Mesodermal cell (in vitro differentiated cells): ENCODE results near the gene KRT5.

Source experiments
- H3K27ac ChIP-seq: 2 replicates; pipeline ENCODE4 v1.7.0; 2013; ENCODE audit warnings: mild to moderate bottlenecking, low read depth, low read length, moderate library complexity; ENCODE audit not compliant: severe bottlenecking
- H3K36me3 ChIP-seq: 2 replicates; pipeline ENCODE4 v1.7.1; 2013; ENCODE audit warnings: mild to moderate bottlenecking, low read length, moderate library complexity; ENCODE audit not compliant: control insufficient read depth, insufficient read depth
- H3K4me1 ChIP-seq: one replicate; pipeline ENCODE4 v1.7.1; 2013; ENCODE audit warnings: mild to moderate bottlenecking, low read length; ENCODE audit not compliant: insufficient read depth, control insufficient read depth, poor library complexity, severe bottlenecking
- H3K4me3 ChIP-seq: 2 replicates; pipeline ENCODE4 v1.7.0; 2013; ENCODE audit warnings: low read length, control low read depth, mild to moderate bottlenecking; ENCODE audit not compliant: insufficient read depth, poor library complexity, severe bottlenecking; ENCODE audit errors: extremely low read depth
- H3K9me3 ChIP-seq: 2 replicates; pipeline ENCODE4 v1.7.1; 2013; ENCODE audit warnings: mild to moderate bottlenecking, low read length, moderate library complexity; ENCODE audit not compliant: control insufficient read depth
- WGBS, 2 experiments: methylation state at CpG; one replicate each; pipeline ENCODE4 v1.1.5; 2013; ENCODE audit warnings: missing lambda C conversion rate in 2 of 2; ENCODE audit not compliant: insufficient coverage in 2 of 2; 5-methylcytosine and 5-hydroxymethylcytosine counted together

The KRT5 gene

DNA sequence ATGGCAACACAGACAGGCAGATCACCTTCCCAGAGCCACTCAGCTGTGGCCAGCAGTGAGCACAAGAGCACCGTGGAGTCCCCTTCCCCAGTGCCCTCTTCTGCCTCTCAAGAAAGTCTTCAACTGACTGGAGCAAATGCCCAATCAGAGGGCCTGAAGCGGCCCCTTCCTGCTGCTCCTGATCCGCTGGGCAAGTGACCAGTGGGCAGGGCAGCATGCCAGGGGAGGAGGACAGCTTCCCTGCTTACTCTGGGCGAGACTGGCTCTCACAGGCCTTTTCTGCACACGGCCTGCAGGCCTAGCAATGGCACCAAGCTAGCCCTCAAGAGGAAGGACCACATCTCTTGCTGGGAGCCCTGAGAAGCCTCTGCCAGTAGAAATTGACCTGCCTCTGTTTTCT is 31.9 kb upstream of the KRT5 start:
- WGBS, 2 experiments, result 86 to 97% methylated on average over 5 of the region's 5 CpGs
- H3K27ac ChIP-seq, result no peak overlapping the region
- H3K4me3 ChIP-seq, result no peak overlapping the region
- no peaks in the 10 kb centered on the region for H3K36me3 ChIP-seq
- peaks cover 3% of the 10 kb centered on the region for H3K4me1 ChIP-seq
- H3K9me3 ChIP-seq, result no peaks in the 10 kb centered on the region

DNA sequence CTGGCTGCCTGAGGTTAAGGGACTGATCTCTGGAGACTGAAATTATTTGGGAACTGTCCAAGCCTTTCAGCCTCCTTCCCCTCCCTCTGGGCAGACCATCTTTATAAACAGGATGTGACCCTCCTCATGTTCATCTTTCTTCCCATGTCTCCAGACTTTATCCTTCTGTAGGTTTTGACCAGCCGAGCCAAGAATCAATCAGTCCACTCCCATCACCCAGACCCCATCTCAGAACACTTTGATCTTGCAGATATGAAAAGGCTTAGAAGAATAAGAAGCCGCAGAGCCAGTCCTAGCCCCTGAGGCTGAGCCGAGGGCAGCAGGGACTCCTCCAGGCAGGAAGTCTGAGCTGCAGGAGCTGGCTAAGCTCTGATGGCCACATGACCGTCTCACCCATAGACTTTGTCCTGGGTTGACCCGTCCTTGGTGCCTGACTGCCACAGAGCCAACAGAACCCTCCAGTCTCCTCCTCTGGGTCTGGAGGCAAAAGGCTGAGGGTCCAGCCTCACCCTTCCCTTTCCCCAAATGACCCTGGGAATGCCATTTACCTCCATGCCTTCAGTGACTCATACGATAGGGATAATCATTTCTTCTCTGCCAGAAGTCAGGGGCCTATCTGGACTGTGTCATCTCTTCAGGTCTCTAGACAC is 31.1 kb upstream of the KRT5 start:
- Histone ChIP-seq H3K4me1 (peaks cover 3% of the 10 kb centered on the region), H3K36me3 (no peaks in the 10 kb centered on the region), H3K4me3 (no peak overlapping the region), H3K27ac (no peak overlapping the region), H3K9me3 (no peaks in the 10 kb centered on the region)
- 79 to 88% methylated on average over 4 to 5 of the region's 6 CpGs for WGBS, 2 experiments

DNA sequence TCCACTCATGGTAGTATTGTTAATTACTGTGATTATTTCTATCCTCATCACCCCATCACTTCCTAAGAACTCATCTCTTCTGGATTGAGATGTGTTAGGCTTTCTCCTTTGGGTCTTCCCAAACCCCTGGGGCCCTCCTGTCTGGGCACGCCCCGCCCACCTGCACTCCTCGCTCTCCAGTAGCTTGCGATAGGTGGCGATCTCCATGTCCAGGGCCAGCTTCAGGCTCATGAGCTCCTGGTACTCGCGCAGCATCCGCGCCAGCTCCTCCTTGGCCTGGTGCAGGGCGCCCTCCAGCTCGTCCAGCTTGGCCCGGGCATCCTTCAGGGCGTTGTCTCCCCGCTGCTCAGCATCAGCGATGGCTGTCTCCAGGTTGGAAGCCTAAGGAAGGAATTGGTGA is 25.9 kb upstream of the KRT5 start:
- no peak overlapping the region for H3K4me3 ChIP-seq
- no peaks in the 10 kb centered on the region for H3K9me3 ChIP-seq
- H3K36me3 ChIP-seq, result no peaks in the 10 kb centered on the region
- H3K4me1 ChIP-seq, result no peaks in the 10 kb centered on the region
- WGBS, 2 experiments, result 91% methylated on average over 10 to 12 of the region's 15 CpGs
- no peak overlapping the region for H3K27ac ChIP-seq

DNA sequence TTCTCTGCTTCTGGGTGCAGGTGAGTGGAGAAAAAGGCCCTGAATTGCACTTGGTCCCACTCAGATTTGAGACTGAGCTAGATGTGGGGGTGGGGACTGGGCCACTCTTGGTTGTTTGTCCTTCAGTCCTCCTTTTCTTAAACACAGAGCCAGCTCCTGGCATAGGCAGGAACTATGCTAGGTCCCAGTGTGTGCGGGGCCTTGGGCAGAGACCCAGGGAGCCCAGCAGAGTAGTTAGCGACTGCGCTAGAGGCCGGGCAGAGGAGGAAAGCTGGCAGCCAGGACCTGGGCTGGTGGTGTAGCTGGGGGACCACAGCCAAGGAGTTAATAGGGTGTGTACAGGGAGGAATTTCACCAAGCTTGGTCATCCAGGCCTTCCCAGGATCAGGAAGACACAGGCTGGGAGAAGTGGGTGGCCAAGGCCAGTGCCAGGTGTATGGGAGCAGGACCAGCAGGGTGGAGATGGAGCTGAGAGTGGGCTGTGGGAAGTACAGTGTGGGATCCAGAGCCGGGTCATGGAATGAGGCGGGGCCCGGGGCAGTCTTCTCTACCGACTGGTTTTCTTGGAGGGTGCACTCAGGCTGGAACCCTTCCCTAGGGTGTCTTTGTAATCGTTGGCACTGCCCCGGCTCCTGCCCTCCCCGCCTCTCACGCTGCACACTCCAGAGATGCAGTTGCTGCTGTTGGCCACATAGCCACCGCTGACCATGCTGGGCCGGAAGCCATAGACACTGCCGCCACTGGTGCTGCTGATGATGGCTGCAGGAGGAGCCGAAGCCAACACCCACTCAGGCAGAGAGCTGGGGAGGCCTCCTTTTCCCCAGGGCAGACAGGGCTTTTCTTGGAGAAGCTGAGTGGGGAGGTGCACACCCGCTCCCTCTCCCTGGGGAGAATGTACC is 24.0 kb upstream of the KRT5 start:
- 86 to 88% methylated on average over 17 of the region's 17 CpGs for WGBS, 2 experiments
- Histone ChIP-seq H3K36me3 (no peaks in the 10 kb centered on the region), H3K4me1 (peaks cover 4% of the 10 kb centered on the region), H3K4me3 (no peak overlapping the region), H3K9me3 (no peaks in the 10 kb centered on the region), H3K27ac (no peak overlapping the region)

DNA sequence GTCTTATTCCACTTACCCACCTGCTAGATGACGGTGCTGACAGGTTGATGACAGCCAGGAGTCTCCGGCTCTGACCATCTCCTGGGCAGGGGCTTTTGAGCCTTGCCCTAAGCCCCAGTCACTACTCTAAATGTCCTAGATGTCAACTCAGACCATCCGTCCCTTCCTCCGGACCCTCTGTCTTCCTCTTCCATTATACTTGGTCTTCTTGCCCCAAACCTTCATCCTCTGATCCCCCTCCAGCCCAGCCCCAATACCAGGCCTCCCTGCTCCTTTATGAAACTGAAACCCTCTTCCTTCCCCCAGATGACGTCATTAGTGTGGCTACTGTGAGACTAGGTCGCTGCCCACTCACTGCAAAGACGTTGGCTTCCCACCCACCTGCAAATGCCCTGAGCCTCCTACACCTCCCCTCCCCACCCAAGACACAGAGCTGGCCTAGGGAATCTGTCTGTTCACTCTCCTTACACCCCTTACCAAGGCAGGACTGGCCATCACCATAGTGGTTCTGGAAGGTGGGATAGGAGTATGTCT is 22.7 kb upstream of the KRT5 start:
- Histone ChIP-seq H3K9me3 (no peaks in the 10 kb centered on the region), H3K27ac (no peak overlapping the region), H3K4me1 (peaks cover 4% of the 10 kb centered on the region), H3K36me3 (no peaks in the 10 kb centered on the region), H3K4me3 (no peak overlapping the region)
- 80 to 87% methylated on average over 5 to 6 of the region's 7 CpGs for WGBS, 2 experiments

DNA sequence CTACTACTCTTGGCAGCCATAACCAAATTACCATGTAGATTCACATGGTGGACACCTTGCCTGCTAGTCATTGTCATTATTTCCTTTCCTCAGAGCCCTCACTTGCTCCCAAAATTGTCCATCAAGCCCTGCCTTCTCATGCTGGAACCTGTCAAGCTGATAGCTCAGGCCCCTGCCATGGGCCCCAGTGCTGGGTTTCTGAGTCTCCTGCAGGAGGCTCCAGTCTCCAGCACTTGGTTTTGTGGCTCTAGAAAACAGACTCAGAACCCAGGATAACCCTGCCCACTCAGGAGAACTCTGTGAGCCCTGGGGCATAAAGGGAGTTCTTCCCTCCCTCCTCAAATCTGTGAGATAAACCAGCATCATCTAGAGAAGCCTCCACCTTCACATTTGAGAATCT is 22.0 kb upstream of the KRT5 start:
- no peak overlapping the region for H3K27ac ChIP-seq
- no peaks in the 10 kb centered on the region for H3K9me3 ChIP-seq
- peaks cover 4% of the 10 kb centered on the region for H3K4me1 ChIP-seq
- H3K4me3 ChIP-seq, result no peak overlapping the region
- H3K36me3 ChIP-seq, result no peaks in the 10 kb centered on the region

DNA sequence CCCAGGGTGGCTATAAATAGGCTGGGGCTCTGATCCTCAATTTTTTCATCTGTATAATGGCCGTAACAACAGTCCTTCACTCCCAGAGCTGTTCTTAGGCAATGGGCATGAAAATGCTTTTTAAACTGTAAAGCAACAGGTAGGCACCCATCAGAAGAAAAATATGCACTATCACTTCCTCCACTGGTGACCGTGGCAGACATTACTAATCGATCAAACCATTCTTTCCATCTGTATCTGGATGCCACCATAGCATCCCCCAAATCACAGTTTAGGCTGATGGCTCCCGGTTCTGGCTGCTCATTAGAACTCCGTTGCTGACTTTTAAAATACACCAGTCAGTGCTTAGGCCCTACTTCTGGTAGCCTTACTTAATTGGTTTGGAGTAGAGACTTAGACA is 21.5 kb upstream of the KRT5 start:
- Histone ChIP-seq H3K27ac (no peak overlapping the region), H3K4me3 (no peak overlapping the region), H3K9me3 (no peaks in the 10 kb centered on the region), H3K36me3 (no peaks in the 10 kb centered on the region), H3K4me1 (peaks cover 4% of the 10 kb centered on the region)
- 85 to 87% methylated on average over 2 to 4 of the region's 5 CpGs for WGBS, 2 experiments

DNA sequence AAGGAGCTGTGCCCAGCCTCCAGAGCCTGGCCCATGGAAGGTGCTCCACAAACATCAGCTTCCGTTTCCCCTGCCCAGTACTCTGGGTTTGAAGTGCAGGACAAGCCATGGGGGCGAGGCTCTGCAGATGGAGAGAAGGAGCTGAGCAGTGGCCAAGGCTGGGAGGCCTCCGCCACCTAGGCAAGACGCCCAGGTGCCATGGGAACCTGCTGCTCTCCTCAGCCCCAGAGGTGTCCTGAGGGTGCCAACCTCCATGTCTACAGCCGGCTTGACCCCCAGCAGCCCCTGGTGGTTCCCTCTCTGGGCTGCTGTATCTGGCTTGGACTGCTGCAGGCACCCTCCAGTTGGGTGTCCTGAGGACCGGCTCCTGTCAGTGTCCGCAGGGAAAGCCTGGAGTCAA is 20.3 kb upstream of the KRT5 start:
- H3K36me3 ChIP-seq, result no peaks in the 10 kb centered on the region
- 94 to 95% methylated on average over 5 to 6 of the region's 7 CpGs for WGBS, 2 experiments

DNA sequence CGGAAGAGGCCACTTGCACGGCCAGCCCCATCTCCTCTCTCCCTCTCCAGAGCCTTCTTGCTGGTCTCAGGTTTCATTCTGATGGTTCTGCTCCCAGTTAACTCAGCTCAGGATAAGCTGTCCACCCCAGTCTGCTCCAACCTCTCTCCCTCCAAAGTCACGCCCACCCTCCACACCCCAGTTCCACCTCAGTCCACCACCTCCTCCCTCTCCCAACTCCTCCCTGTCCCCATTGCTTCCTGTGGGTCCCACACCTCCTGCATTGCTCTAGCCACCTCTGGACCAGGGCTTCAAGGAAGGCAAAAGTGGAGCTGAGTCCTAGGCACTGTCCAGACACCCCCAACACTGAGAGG is 19.6 kb upstream of the KRT5 start:
- H3K9me3 ChIP-seq, result no peaks in the 10 kb centered on the region
- H3K4me1 ChIP-seq, result peaks cover 4% of the 10 kb centered on the region
- H3K36me3 ChIP-seq, result no peaks in the 10 kb centered on the region
- H3K4me3 ChIP-seq, result no peak overlapping the region
- WGBS, 2 experiments, result 71 to 93% methylated on average over 3 of the region's 3 CpGs
- H3K27ac ChIP-seq, result no peak overlapping the region

More for the DNA sequence above, 20.3 kb upstream of the KRT5 start:
- Histone ChIP-seq H3K27ac (no peak overlapping the region), H3K9me3 (no peaks in the 10 kb centered on the region), H3K4me3 (no peak overlapping the region), H3K4me1 (peaks cover 4% of the 10 kb centered on the region)

DNA sequence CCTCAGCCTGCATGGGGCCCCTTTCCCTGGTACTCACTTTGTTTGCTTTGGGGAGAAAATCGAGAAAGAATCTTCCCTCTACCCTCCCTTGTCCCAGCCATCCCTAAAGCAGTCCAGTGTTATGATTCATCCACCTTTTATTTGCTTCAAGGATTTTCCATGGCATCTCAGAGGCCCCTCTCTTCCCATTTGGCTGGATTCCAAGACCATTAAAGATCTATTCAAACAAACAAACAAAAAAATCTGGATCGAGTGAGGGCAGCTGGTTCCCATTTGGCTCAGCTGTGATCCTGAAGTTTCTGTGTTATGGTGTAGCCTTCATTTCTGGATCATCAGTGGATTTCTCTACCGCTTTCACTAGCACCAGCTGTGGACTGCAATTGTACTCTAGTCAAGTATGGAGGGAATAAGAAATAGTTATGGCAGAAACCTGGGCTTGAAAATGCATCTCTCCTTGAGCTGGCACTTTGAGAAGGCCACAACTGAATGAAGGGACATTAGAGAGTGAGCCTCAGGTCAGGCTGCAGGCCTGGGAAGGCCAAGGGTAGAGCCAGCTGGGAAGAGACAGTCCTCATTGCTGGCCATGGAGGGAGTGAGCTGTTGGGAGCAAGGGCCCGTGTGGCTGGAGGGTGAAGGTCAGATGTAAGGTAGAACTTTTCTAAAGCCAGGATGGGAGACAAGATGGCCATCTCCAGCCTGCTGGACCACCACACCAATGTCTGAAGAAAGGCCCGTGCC is 19.1 kb upstream of the KRT5 start:
- Histone ChIP-seq H3K4me3 (no peak overlapping the region), H3K27ac (no peak overlapping the region), H3K4me1 (peaks cover 4% of the 10 kb centered on the region), H3K36me3 (no peaks in the 10 kb centered on the region), H3K9me3 (no peaks in the 10 kb centered on the region)
- WGBS, 2 experiments, result 86 to 90% methylated on average over 2 to 5 of the region's 5 CpGs
